Retinal pigment epithelial cell (primary cell): ENCODE measurements around the gene RCE1.

Experiments
- DNase-seq: peaks from one replicate; pipeline ENCODE4 v3.0.0-alpha.2; 2010; ENCODE audit warnings: low read depth
- H3K4me3 ChIP-seq: 2 replicates; pipeline ENCODE4 v1.5.1; 2011; ENCODE audit warnings: mild to moderate bottlenecking, low read length, control low read depth, moderate library complexity
- TF ChIP-seq, protein P1 (sequence below): conservative IDR thresholded peaks from 2 replicates; pipeline ENCODE4 v1.5.1; 2011; ENCODE audit warnings: low read depth, low read length, control low read depth, inconsistent platforms

The RCE1 gene

DNA sequence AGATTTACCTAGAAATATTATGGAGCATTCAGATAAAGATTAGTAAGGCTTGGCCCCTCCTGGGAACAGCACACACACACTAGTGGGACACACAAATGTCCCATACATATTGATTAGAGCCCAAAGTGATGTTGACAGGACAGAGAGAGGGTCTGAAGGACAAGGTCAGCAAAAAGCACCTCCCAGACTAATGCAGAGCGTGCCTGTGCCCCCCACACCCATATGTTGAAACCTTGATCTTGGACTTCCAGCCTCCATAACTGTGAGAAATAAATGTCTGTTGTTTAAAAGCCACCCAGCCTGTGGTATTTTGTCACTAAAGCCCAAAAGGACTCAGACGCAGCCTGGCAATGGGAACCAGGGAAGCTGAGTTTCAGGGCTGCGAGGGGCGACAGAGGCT, 41.2 kb downstream of the RCE1 start:
- no peak for DNase-seq
- no peak overlapping the region for H3K4me3 ChIP-seq
- TF ChIP-seq, protein P1, sequence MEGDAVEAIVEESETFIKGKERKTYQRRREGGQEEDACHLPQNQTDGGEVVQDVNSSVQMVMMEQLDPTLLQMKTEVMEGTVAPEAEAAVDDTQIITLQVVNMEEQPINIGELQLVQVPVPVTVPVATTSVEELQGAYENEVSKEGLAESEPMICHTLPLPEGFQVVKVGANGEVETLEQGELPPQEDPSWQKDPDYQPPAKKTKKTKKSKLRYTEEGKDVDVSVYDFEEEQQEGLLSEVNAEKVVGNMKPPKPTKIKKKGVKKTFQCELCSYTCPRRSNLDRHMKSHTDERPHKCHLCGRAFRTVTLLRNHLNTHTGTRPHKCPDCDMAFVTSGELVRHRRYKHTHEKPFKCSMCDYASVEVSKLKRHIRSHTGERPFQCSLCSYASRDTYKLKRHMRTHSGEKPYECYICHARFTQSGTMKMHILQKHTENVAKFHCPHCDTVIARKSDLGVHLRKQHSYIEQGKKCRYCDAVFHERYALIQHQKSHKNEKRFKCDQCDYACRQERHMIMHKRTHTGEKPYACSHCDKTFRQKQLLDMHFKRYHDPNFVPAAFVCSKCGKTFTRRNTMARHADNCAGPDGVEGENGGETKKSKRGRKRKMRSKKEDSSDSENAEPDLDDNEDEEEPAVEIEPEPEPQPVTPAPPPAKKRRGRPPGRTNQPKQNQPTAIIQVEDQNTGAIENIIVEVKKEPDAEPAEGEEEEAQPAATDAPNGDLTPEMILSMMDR: no peak

DNA sequence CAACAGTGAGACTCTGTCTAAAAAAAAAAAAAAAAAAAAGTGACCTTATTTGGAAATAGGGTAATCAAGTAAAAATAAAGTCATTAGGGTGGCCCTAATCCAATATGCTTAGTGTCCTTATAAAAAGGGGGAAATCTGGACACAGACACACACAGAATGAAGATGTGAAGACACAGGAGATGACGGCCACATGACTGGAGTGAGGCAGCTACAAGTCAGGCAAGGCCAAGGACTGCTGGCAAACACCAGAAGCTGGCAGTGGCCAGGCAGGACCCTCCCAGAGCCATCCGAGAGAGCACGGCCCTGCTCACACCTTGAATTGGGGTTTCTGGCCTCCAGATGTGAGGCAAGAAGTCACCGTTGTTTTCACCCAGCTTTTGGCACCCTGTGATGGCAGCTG, 42.2 kb downstream of the RCE1 start:
- H3K4me3 ChIP-seq: no peak overlapping the region
- DNase-seq: no peak

DNA sequence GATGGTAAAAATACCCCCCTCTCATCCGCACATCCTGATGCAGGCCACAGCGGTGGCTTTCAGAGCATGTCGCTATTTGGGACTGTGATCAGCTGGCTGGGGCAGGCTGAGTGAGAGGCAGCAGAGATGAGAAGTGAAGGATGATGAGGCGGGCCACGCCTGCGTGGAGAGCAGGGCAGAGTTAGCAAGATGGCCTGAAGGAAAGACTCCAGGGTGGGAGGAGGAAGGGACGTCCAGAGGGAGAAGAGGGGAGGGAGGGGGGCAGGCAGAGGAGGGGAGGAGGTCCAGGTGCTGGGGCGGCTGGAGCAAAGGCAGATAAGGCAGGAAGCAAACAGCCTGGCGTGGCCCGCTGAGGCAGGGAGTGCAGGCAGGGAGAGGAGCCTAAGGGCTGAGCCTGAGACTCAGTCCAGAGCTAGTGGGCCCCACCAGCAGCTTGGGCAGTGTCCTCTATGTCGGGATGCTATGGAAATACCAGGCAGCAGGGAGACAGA, 42.8 kb downstream of the RCE1 start:
- TF ChIP-seq, protein P1: no peak
- DNase-seq: no peak
- H3K4me3 ChIP-seq: no peak overlapping the region

More for the DNA sequence above, 42.2 kb downstream of the RCE1 start:
- TF ChIP-seq, protein P1: no peak

DNA sequence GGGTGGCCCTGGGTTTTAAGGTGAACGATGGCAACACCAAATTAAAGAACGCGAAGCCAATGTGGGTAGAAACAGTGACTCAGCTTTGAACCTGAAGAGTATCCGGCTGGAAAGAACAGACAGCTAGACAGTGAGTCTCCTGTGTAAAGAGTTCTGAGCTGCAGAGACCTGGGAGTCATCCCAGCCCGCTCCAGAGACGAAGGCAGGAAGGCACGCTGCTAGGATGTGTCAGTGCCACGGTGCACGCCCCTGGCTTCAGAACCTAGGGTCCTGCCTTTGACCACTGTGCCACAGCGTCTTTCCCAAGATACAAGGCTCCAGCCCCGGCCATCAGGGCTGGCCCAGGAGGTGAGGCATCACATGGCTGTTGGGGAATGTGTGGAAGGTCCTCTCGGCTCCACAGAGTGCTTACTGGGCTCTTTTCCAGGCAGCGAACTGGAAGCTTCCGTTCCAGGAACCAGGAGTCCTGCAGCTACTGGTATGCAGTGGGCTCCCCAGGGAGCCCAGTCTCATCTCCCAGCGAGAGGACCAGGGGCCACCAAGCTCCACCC, 43.5 kb downstream of the RCE1 start:
- TF ChIP-seq, protein P1: no peak
- no peak overlapping the region for H3K4me3 ChIP-seq
- no peak for DNase-seq

DNA sequence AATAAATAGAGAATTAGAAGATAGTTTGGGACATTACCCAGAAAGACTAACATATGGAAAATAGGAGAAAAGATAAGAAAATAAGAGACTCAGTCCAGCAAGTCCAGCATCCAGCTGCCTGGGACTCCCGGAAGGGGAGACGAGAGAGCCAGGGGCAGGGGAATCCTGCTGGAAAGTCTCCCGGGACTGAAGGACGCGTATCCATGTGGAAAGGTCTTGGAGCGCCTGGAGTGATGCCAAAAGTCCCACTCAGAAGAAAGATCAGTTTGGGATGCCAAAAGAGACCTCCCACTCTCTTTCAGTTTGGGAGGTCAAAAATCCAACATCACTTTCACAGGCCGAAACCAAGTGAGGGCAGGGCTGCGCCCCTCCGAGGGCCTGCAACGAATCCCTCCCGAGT, 44.3 kb downstream of the RCE1 start:
- TF ChIP-seq, protein P1: no peak
- no peak overlapping the region for H3K4me3 ChIP-seq

DNA sequence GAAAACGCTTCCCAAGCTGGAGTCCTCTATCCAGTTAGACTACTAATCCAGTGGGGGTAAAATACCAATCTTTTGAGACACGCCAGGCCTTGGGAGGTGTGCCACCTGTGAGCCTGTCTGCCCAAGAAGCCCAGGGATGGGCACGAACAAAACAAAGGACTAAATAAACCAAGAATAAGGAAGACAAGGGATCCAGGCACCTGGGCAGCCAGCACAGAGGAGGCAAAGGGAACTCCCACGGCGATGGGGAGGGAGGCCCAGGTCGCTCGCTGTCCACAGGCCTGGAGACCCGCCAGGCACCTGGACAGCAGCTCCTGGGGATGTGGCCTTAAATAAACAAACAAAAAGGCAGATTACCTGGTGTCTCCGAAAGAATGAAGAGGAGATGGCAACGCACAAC, 45.0 kb downstream of the RCE1 start:
- DNase-seq: no peak
- TF ChIP-seq, protein P1: no peak
- H3K4me3 ChIP-seq: no peak overlapping the region

More for the DNA sequence above, 44.3 kb downstream of the RCE1 start:
- no peak for DNase-seq

DNA sequence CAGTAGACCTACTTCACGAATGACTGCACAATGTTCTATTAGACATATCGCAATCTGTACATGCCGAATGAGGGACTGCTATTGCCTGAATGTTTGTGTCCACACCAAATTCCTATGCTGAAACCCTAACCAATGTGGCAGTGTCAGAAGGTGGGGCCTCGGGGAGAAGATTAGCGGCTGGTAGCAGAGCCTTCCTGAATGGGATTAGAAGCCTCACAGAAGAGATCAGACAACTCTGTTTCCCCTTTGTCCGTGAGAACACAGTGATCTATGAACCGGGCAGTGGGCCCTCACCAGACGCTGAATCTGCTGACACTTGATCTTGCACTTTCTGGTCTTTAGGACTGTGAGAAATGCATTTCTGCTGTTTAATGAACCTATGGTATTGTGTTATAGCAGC, 46.7 kb downstream of the RCE1 start:
- TF ChIP-seq, protein P1: no peak
- no peak for DNase-seq
- no peak overlapping the region for H3K4me3 ChIP-seq
